ENCODE results near the gene HSPH1.

Gene HSPH1

DNA sequence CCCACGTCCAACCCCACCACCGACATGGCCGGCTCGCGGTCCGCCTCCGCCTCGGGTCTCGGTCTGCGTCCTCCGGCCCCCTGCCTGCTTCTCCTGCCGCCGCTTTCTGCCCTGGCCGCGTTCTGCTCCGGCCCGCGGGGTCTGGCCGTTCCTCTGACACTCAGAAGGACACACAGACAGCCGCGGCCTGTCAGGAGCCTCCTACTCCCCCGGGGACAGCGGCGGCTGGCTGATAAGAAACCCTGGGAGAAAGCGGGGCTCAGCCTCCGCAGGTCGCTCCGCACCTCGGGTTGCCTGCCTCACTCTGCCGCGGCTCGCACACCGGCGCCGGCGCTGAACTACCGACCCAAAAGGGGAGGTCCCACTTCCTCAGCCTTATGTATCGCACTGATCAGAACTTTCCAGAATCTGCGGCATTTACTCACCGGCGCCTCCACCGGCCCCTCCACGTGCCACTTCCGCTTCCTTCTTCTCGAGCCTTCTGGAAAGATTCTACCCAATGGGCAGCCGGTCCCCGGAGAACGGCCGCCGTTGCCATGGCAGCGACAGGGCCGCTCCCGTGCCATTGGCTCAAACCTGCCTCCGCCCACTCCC lies at the start of gene HSPH1:
Gene HSPH1, minus strand, starts transcription at position 348 of the 594 bp plus-strand sequence. Its CDS starts 322 bp downstream, at position 26.
- H3K4me3 ChIP-seq: peak within 1 kb of the TSS; percentile 68 to 95 (median 89)
- peak within 1 kb of the TSS; percentile 52 to 97 (median 90) for H3K27ac ChIP-seq

DNA sequence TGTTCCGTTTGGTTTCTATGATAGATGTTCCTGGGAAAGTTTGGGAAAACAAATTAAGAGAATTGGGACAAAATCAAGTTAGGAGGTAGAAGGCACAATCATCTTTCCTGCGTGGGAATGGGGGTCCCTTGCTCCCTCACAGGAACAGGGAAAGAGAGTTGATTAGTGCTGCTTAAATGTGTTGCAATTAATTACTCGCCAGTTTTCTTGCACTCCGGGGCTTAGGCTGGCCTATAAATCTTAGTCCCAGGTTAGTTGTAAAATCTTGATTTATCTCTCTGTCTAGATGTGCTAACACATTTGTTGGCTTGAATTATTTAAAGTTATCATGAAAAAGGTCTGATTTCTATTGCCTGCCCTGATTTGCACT lies 48.1 kb upstream of the HSPH1 start:
- Histone ChIP-seq H3K4me3 (no peak overlapping the region), H3K27ac (no peak overlapping the region)

DNA sequence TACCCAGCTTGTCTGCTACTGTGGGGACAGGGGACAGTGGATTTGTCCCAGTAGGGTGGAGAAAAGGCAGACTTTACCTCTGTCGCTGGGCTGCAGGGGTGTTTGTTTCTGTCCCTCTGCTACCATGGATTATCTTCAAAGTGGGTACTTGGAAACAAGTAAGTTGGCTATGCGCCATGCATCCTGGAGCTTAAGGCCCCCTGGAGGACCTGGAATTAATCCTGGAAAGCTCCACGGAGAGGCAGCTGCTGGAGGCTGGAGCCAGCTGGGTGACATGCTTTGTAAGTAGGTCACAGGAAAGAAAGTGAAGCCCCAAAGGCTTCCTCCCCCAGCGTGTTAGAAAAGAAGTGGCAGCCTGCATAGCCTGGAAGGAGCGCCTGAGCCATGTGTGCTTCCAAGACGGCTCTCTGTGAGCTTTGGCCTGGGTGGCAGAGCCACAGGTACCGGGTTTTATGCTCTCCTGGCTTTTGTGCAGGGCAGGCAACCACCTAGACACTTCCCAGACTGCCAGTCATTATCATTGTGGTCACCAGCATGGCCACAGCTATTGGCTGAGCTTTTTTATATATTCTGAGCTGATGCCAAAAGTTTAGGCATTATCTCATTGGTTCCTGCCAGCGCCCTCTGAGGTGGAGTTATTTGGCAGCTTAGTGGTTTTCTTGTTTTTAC lies 47.6 kb upstream of the HSPH1 start:
- Histone ChIP-seq H3K27ac (peak overlapping the region in 1 of 21 experiments; percentile 2), H3K4me3 (no peak overlapping the region)

DNA sequence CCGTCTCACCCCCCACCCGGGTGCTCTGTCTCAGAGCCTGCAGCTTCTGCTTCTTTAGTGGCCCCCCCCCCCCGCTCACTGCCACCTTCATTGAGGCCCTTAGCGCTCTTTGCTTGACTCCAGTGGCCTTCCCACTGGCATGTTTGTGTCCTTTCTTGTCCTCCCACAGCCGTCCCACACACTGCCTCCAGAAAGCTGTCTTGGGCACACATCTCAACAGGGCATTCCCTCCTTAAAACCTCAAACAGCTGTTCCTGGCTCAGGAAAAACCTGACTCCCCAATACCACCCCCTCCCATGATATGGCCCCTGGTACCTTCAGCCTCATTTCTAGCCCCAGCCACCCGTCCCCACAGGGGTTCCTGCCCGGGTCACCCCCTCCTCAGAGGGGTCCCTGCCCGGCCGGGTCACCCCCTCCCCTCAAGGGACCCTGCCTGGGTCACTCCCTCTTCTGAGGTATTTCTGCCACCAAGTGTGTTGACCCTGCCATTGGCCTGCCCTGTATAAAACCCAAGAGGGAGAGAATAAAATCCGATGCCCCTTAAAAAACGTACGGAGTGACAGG lies 46.9 kb upstream of the HSPH1 start:
- Histone ChIP-seq H3K27ac (peak overlapping the region in 1 of 21 experiments; percentile 2), H3K4me3 (no peak overlapping the region)

- Histone ChIP-seq H3K27ac (no peak overlapping the region), H3K4me3 (no peak overlapping the region)
These were observed 46.2 kb upstream of the HSPH1 start for GRCh38 chr13:31207661-31208552.

DNA sequence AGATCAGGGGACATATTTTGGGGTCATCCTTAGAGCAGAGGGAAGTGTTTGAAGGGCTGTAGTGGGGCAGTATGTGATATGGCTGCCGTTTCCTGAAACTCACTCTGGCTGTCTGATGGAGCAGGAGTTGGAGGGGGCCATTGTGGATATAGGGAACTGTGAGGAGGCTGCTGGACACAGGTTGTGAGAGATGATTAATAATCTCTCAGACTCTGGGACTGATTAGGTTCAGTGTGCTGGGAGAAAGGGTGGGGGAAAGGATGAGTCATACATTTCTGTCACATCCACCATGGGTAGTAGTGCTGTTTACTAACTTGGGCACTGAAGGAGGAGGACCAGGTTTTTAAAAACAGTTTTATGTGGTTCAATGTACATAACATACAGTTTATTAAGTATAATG lies 42.9 kb upstream of the HSPH1 start:
- H3K4me3 ChIP-seq: no peak overlapping the region
- H3K27ac ChIP-seq: no peak overlapping the region

- Histone ChIP-seq H3K4me3 (peak overlapping the region in 4 of 7 experiments; percentile 48 to 85 (median 79)), H3K27ac (peak overlapping the region in 7 of 21 experiments; percentile 87 to 96 (median 95))
These were observed 39.8 kb upstream of the HSPH1 start for GRCh38 chr13:31201341-31202031.

DNA sequence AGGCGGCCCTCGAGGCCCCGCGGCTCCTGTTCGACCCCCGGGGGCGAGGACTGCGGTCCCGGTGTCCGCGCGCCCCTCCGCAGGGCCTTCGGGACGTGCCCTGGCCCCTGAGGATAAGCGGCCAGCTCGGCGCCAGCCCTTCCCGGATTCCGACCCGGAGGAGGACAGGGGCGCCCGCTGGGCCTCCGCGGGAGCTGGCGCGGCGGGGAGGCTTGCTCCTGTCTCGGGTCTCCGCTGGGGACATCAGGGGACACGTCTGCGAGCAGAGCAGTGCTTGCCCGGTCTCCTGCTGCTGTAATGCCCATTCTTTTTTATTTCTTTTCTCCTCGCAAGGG lies 38.9 kb upstream of the HSPH1 start:
- Histone ChIP-seq H3K4me3 (peak overlapping the region; percentile 48 to 85 (median 76)), H3K27ac (peak overlapping the region; percentile 85 to 96 (median 92))

DNA sequence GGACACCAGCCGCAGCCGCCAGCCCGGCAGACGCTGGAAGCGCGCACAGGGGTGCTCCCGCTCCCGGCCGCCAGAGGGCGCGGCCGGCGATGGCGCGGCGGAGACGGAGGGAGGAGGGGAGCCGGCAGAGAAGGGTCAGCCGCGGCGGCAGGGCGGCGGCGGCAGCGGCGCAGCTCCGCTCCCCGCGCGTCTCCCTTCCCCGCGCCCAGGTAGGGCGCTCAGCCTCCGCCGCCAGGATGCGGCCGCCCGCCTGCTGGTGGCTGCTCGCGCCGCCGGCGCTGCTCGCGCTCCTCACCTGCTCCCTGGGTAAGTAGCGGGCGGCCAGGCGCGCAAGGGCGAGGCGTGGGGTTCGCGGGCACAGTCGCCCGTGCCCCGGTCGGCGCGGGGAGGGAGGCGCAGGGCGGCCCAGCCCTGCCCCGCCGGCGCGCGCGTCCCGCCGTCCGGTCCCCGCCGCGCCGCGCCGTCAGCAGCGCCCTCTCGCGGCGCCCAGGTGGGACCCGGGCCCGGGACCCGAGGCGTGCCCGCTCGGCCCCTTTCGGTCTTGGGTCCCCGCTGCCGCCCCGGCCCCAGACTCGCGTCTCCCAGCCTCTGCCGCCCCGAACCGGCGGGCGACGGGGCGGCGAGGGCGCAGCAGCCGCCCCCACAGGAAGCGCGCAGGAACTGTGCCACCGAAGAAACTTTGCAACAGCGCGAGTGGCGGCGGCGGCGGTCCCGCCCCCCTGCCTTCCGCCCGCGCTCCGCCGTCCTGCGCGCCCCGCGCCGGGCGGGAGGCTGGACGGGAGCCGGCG lies 38.3 kb upstream of the HSPH1 start, which contains the start of gene B3GLCT:
Gene B3GLCT, plus strand, starts transcription at position 127 of the 788 bp plus-strand sequence. Its CDS starts 110 bp downstream, at position 237.
- peak within 1 kb of the TSS; percentile 85 to 96 (median 92) for H3K27ac ChIP-seq
- H3K4me3 ChIP-seq: peak within 1 kb of the TSS; percentile 48 to 85 (median 76)

GRCh38 chr13:31199527-31199848 lies 37.8 kb upstream of the HSPH1 start:
- peak overlapping the region in 20 of 21 experiments; percentile 85 to 96 (median 92) for H3K27ac ChIP-seq
- peak overlapping the region; percentile 48 to 85 (median 76) for H3K4me3 ChIP-seq

- Histone ChIP-seq H3K4me3 (no peak overlapping the region), H3K27ac (no peak overlapping the region)
These were observed 36.8 kb upstream of the HSPH1 start for GRCh38 chr13:31198519-31198918.

GRCh38 chr13:31196992-31197391 lies 35.3 kb upstream of the HSPH1 start:
- Histone ChIP-seq H3K4me3 (no peak overlapping the region), H3K27ac (no peak overlapping the region)

- Histone ChIP-seq H3K27ac (no peak overlapping the region), H3K4me3 (no peak overlapping the region)
These were observed 33.9 kb upstream of the HSPH1 start for GRCh38 chr13:31195616-31196015.

- H3K27ac ChIP-seq: no peak overlapping the region
- no peak overlapping the region for H3K4me3 ChIP-seq
These were observed 30.6 kb upstream of the HSPH1 start for GRCh38 chr13:31192306-31192705.

GRCh38 chr13:31191748-31192147 lies 30.0 kb upstream of the HSPH1 start:
- Histone ChIP-seq H3K4me3 (no peak overlapping the region), H3K27ac (no peak overlapping the region)

GRCh38 chr13:31184981-31185645 lies 23.4 kb upstream of the HSPH1 start:
- no peak overlapping the region for H3K27ac ChIP-seq
- no peak overlapping the region for H3K4me3 ChIP-seq

DNA sequence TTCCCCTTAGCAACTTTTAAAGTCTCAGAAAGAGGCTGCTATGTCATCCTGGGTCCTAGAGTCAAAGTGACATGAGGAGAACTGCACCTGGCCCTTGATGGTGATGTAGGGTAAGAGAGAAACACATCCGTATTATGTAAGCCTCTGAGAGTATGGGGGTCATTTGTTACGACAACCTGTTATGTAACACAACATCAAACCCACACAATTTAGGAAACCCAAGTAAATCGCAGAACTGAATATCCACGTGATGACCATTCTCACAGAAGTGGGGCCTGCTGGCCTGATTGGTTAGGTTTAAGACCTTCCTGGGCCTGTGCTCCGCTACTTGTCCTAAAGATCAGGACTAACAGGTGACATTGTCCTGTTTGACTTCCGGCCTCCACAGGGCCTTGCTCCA lies 22.7 kb upstream of the HSPH1 start:
- no peak overlapping the region for H3K27ac ChIP-seq
- H3K4me3 ChIP-seq: no peak overlapping the region

GRCh38 chr13:31182987-31183386 lies 21.3 kb upstream of the HSPH1 start:
- no peak overlapping the region for H3K27ac ChIP-seq
- H3K4me3 ChIP-seq: no peak overlapping the region

Data from skin epidermis (tissue), 12 donors.